Measurements from ENCODE around the gene DNAH11.
"Not testable (repeated sequence)": the region's sequence is repeated elsewhere in the genome, so short reads cannot be mapped to it uniquely, and the experiment has no call there.

The DNAH11 gene

GRCh38 chr7:21731977-21732376, 189.1 kb downstream of the DNAH11 start:
- no peak for DNase-seq (ENCODE audit: insufficient read length, low spot score)
- FAIRE-seq, result no peak
- TF ChIP-seq CTCF (IDR thresholded peaks at IDR 0.05; ENCODE audit: insufficient read depth, missing control alignments), result no peak

DNA sequence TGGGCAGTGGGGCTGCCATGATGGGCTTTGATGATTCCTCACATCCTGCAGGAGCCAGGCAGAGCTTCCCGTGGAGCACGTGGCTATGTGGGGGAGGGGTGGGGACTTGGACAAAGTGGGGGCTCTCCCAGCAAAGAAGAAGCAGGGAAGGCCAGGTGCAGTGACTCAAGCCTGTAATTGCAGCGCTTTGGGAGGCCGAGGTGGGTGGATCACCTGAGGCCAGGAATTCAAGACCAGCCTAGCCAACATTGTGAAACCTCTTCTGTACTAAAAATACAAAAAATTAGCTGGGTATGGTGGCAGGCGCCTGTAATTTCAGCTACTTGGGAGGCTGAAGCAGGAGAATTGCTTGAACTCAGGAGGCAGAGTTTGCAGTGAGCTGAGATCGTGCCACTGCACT, 190.1 kb downstream of the DNAH11 start:
- FAIRE-seq; DNase-seq (ENCODE audit: insufficient read length, low spot score): not testable (repeated sequence)

GRCh38 chr7:21733837-21734236, 191.0 kb downstream of the DNAH11 start:
- no peak for TF ChIP-seq CTCF (IDR thresholded peaks at IDR 0.05; ENCODE audit: insufficient read depth, missing control alignments)
- DNase-seq (ENCODE audit: insufficient read length, low spot score), result no peak
- no peak for FAIRE-seq

DNA sequence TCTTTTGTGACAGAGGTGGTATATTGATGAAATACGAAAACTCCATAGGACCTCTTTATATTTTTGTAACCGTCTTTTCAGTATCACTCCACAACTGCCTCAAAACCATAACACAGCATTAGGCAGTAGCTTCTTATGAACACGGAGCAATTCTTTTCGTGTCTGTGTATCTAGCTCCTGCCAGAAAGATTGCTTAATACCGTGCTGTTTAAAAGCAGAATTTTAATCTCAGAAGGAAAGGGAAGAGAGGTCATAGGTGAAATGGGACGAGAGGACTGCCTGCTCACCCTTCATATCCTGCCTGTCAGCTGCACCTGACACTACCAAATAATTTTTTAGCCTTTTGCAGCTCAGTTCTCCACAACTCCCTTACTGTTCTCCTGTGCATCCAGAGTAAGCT, 200.7 kb downstream of the DNAH11 start:
- no peak for TF ChIP-seq CTCF (IDR thresholded peaks at IDR 0.05; ENCODE audit: insufficient read depth, missing control alignments)
- FAIRE-seq (no peak), DNase-seq (ENCODE audit: insufficient read length, low spot score) (no peak)

DNA sequence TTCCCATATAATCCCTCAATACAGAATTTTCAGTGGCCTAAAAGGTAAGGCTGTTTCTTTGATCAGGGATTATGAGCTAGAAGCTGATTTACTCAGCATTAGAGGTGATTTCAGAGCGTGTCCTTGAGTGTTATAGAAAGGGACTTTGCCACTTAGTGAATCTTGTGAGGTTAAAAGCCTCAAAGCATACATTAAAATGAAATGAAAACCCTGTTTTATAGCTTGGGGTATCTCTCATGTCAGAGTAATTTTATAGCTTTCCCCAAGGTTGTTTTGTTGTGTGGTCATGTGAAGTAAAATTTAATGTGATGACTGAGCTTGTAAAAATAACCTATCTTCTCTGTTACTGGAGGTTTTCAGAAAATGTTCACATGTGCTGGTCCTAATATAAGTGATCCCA, 204.1 kb downstream of the DNAH11 start:
- no peak for TF ChIP-seq CTCF (IDR thresholded peaks at IDR 0.05; ENCODE audit: insufficient read depth, missing control alignments)
- DNase-seq (ENCODE audit: insufficient read length, low spot score) (no peak), FAIRE-seq (no peak)

GRCh38 chr7:21747806-21748205, 205.0 kb downstream of the DNAH11 start:
- no peak for TF ChIP-seq CTCF (IDR thresholded peaks at IDR 0.05; ENCODE audit: insufficient read depth, missing control alignments)
- DNase-seq (ENCODE audit: insufficient read length, low spot score), result no peak
- FAIRE-seq, result no peak

- TF ChIP-seq CTCF (IDR thresholded peaks at IDR 0.05; ENCODE audit: insufficient read depth, missing control alignments), result no peak
- DNase-seq (ENCODE audit: insufficient read length, low spot score) (no peak), FAIRE-seq (no peak)
Observed at GRCh38 chr7:21749378-21749777, 206.5 kb downstream of the DNAH11 start.

- no peak for DNase-seq (ENCODE audit: insufficient read length, low spot score)
- FAIRE-seq, result no peak
- TF ChIP-seq CTCF (IDR thresholded peaks at IDR 0.05; ENCODE audit: insufficient read depth, missing control alignments), result no peak
Observed at GRCh38 chr7:21753071-21753470, 210.2 kb downstream of the DNAH11 start.

Data from D721Med (cell line).